Measurements from ENCODE around the gene FILIP1L. TPM values are rescaled to one million over a fixed set of nuclear protein-coding genes. Genes with fewer than 3 reads are reported as not detected.

Gene FILIP1L
- total and polyA plus RNA-seq, 2 of the 4 experiments (the other 2 are of a cell fraction) = 11.5 to 19.9 TPM

GRCh38 chr3:99864289-99864688 is 250.0 kb downstream of the FILIP1L start:
- Histone ChIP-seq H3K4ac (ENCODE audit: low read depth, low read length) (peak overlapping the region; percentile 33; the same call in 1 of the 2 replicates), H3K56ac (ENCODE audit: extremely low read depth, insufficient read depth, low read length) (no peak overlapping the region), H3K23ac (ENCODE audit: low read depth, low read length) (no peak overlapping the region), H3K27me3 (ENCODE audit: control insufficient read depth, insufficient read depth, low read length) (no peaks in the 10 kb centered on the region), H3K14ac (replicated peaks; ENCODE audit: low read depth, low read length) (peak overlapping the region; percentile 47; the same call in 1 of the 2 replicates), H2BK5ac (ENCODE audit: low read depth, low read length, poor library complexity, severe bottlenecking) (peak overlapping the region; percentile 45), H2AK5ac (ENCODE audit: low read depth, low read length) (peak overlapping the region; percentile 56; the same call in 1 of the 2 replicates), H3K79me1 (ENCODE audit: low read depth in 1 of 2, low read length in 2 of 2) (peaks cover 30 to 74% of the 10 kb centered on the region in 2 experiments), H4K8ac (ENCODE audit: low read depth in 2 of 2, low read length in 2 of 2) (no peak overlapping the region), H3K27ac (ENCODE audit: insufficient read depth, low read length) (peak overlapping the region; percentile 22; the same call in 1 of the 2 replicates), H2BK15ac (ENCODE audit: low read depth, low read length) (no peak overlapping the region; the same call in 2 of the 3 replicates), H3K36me3 (ENCODE audit: control insufficient read depth, insufficient read depth, low read length) (peaks cover 29% of the 10 kb centered on the region), H4K91ac (ENCODE audit: insufficient read depth, low read depth, low read length) (no peak overlapping the region), H4K20me1 (ENCODE audit: insufficient read depth, low read length) (peaks cover 52% of the 10 kb centered on the region), H3K4me3 (ENCODE audit: insufficient read depth, low read depth, low read length) (no peak overlapping the region), H2AFZ (replicated peaks; ENCODE audit: low read length, poor library complexity) (no peak overlapping the region), H2AK9ac (replicated peaks; ENCODE audit: low read depth, low read length, poor library complexity) (no peak overlapping the region), H3K9ac (ENCODE audit: low read depth, low read length) (no peak overlapping the region), H3K4me2 (ENCODE audit: low read depth, low read length) (no peak overlapping the region), H3K4me1 (ENCODE audit: control insufficient read depth, insufficient read depth, low read length) (peaks cover 30% of the 10 kb centered on the region), H2BK20ac (ENCODE audit: low read depth, low read length) (no peak overlapping the region), H3K18ac (ENCODE audit: low read depth, low read length) (no peak overlapping the region), H3K9me3 (ENCODE audit: control insufficient read depth, insufficient read depth, low read length) (no peaks in the 10 kb centered on the region), H4K5ac (ENCODE audit: low read depth, low read length) (no peak overlapping the region), H3K9me1 (ENCODE audit: insufficient read depth, low read length) (peaks cover 28% of the 10 kb centered on the region), H2BK120ac (ENCODE audit: low read depth, low read length) (no peak overlapping the region)
- 100% methylated on average over 2 of the region's 2 CpGs; no CpG with 5 or more reads in 1 of the 2 experiments for WGBS, 2 experiments (ENCODE audit: extremely low coverage in 2 of 2, insufficient read length in 1 of 2)
- in situ Hi-C loops (cut with MboI; ENCODE audit: low sequenced_read_pairs) (loop anchor here (25.0 kb wide), 1 partner anchor 198 kb away; no protein-coding TSS in a partner anchor), intact Hi-C loops (cut with micrococcal nuclease) (no loop called here), dilution Hi-C loops (cut with HindIII; ENCODE audit: low sequenced_read_pairs, unreplicated experiment) (no loop called here)
- BruUV-seq (replicated peaks) = no TSS peak
- ChIA-PET CTCF (no interaction called here), POLR2A (ENCODE audit: unreplicated experiment) (no interaction called here)
- no peak for TF ChIP-seq RCOR1 (IDR thresholded peaks at IDR 0.05; ENCODE audit: insufficient replicate concordance, low read length)
- TF ChIP-seq MAZ (IDR thresholded peaks at IDR 0.05; ENCODE audit: borderline replicate concordance, low read depth, low read length) = no peak
- no peak for TF ChIP-seq CEBPB (IDR thresholded peaks at IDR 0.05; ENCODE audit: low read depth, low read length)
- TF ChIP-seq NFE2L2 (IDR thresholded peaks at IDR 0.05; ENCODE audit: low read depth, low read length) = no peak
- no peak for TF ChIP-seq MAFK (IDR thresholded peaks at IDR 0.05; ENCODE audit: low read depth, low read length)
- TF ChIP-seq RAD21 (IDR thresholded peaks at IDR 0.05; ENCODE audit: low read length) = no peak
- no peak for TF ChIP-seq SMC3 (IDR thresholded peaks at IDR 0.05; ENCODE audit: low read depth, low read length)
- no peak for TF ChIP-seq ELK1 (IDR thresholded peaks at IDR 0.05; ENCODE audit: borderline replicate concordance, low read depth, low read length)
- TF ChIP-seq USF2 (IDR thresholded peaks at IDR 0.05; ENCODE audit: low read depth, low read length) = no peak
- no peak for TF ChIP-seq CTCF (conservative IDR thresholded peaks at IDR 0.05; ENCODE audit: low read depth, low read length)
- TF ChIP-seq BHLHE40 (IDR thresholded peaks at IDR 0.05; ENCODE audit: low read depth, low read length) = no peak
- TF ChIP-seq CHD1 (IDR thresholded peaks at IDR 0.05; ENCODE audit: low read depth, low read length) = no peak
- TF ChIP-seq POLR2A (IDR thresholded peaks at IDR 0.05; ENCODE audit: low read depth, low read length) = no peak
- no peak for TF ChIP-seq MXI1 (IDR thresholded peaks at IDR 0.05; ENCODE audit: borderline replicate concordance, low read depth, low read length)
- TF ChIP-seq FOS (IDR thresholded peaks at IDR 0.05; ENCODE audit: low read depth, low read length) = no peak
- TF ChIP-seq RFX5 (IDR thresholded peaks at IDR 0.05; ENCODE audit: low read depth, low read length) = no peak
- DNase-seq (no peak), ATAC-seq (ENCODE audit: low read depth) (no peak)

All from IMR-90 (cell line).